Measurements from ENCODE around the gene IQCE. TPM values are rescaled to one million over a fixed set of nuclear protein-coding genes. Genes with fewer than 3 reads are reported as not detected.

The IQCE gene
- polyA plus RNA-seq, 1 donor from 2014 or later, result 21.2 TPM

DNA sequence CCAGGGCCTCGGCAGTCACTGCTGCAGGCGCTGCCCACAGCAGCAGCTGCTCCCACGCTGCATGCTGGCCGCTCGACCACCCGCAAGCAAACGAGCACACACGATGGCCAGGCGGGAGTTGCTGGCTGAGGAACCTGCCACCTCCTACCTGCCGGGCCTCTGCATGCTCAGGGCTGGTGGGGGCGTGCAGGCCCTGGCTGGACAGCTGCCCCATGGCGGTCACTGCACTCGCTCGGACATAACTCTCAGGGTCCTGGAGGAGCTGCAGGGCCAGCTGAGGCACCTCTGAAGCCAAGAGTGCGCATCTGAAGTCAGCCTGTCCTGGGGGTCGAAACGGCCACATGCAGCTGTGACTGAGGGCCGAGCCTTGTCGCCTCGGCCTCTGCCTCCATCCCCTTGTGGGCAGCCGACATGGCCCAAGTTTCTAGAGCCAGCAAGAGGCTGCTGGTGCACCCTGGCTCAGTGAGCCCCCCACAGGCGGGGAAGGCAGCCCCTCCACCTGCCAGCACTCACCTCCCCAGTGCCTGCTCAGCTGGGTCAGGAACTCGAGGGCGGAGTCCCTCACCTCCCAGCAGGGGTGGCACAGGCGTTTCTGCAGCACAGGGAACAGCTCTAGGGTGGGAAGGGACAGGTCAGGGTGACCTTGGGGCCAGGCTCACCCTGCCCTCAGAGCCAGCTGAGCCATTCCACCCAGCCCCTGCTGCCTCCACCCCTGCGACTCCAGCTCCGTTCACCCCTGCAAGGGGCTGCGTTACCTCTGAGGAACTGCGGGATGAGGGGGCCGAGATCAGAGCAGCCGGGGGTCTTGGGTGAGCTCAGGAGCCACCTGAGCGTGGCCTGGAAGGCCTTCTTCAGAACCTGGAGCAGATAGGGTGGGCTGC lies 19.5 kb upstream of the IQCE start:
- no peaks in the 10 kb centered on the region for H3K9me3 ChIP-seq (ENCODE audit: low read length)
- no peak overlapping the region for H3K4me2 ChIP-seq (ENCODE audit: low read length)
- H3K9me2 ChIP-seq (ENCODE audit: insufficient read depth, low read length), result no peaks in the 10 kb centered on the region
- no peaks in the 10 kb centered on the region for H3K27me3 ChIP-seq (ENCODE audit: insufficient read depth, low read depth, low read length)
- no peak overlapping the region for H3K27ac ChIP-seq (ENCODE audit: low read length)
- no peaks in the 10 kb centered on the region for H3K36me3 ChIP-seq (ENCODE audit: insufficient read depth, low read length)
- no peaks in the 10 kb centered on the region for H4K20me1 ChIP-seq (ENCODE audit: insufficient read depth)
- H3F3A ChIP-seq (ENCODE audit: insufficient read depth, low read length, poor library complexity, severe bottlenecking), result no peaks in the 10 kb centered on the region
- no peak overlapping the region for H3K4me3 ChIP-seq (ENCODE audit: low read length)
- no peak overlapping the region for H3K9ac ChIP-seq (ENCODE audit: low read length)
- H2AFZ ChIP-seq (ENCODE audit: low read depth, low read length), result no peak overlapping the region
- no peaks in the 10 kb centered on the region for H3K79me2 ChIP-seq (replicated peaks; ENCODE audit: insufficient read depth, low read length)
- TF ChIP-seq EZH2 (IDR thresholded peaks at IDR 0.05; ENCODE audit: borderline replicate concordance, insufficient read depth, low read length, poor library complexity, severe bottlenecking) (no peak), MXI1 (conservative IDR thresholded peaks at IDR 0.05; ENCODE audit: poor library complexity, severe bottlenecking) (no peak), CTCF (IDR thresholded peaks at IDR 0.05; ENCODE audit: poor library complexity, severe bottlenecking) (no peak), SMC3 (conservative IDR thresholded peaks at IDR 0.05; ENCODE audit: poor library complexity) (no peak), EP300 (conservative IDR thresholded peaks at IDR 0.05; ENCODE audit: poor library complexity, severe bottlenecking) (no peak), RAD21 (conservative IDR thresholded peaks at IDR 0.05) (no peak), POLR2AphosphoS5 (IDR thresholded peaks at IDR 0.05) (no peak), TAF1 (IDR thresholded peaks at IDR 0.05; ENCODE audit: low read depth) (no peak)
- TF ChIP-seq, protein P1, sequence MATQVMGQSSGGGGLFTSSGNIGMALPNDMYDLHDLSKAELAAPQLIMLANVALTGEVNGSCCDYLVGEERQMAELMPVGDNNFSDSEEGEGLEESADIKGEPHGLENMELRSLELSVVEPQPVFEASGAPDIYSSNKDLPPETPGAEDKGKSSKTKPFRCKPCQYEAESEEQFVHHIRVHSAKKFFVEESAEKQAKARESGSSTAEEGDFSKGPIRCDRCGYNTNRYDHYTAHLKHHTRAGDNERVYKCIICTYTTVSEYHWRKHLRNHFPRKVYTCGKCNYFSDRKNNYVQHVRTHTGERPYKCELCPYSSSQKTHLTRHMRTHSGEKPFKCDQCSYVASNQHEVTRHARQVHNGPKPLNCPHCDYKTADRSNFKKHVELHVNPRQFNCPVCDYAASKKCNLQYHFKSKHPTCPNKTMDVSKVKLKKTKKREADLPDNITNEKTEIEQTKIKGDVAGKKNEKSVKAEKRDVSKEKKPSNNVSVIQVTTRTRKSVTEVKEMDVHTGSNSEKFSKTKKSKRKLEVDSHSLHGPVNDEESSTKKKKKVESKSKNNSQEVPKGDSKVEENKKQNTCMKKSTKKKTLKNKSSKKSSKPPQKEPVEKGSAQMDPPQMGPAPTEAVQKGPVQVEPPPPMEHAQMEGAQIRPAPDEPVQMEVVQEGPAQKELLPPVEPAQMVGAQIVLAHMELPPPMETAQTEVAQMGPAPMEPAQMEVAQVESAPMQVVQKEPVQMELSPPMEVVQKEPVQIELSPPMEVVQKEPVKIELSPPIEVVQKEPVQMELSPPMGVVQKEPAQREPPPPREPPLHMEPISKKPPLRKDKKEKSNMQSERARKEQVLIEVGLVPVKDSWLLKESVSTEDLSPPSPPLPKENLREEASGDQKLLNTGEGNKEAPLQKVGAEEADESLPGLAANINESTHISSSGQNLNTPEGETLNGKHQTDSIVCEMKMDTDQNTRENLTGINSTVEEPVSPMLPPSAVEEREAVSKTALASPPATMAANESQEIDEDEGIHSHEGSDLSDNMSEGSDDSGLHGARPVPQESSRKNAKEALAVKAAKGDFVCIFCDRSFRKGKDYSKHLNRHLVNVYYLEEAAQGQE (IDR thresholded peaks at IDR 0.05; ENCODE audit: borderline replicate concordance), result no peak

- H3K79me2 ChIP-seq (replicated peaks; ENCODE audit: insufficient read depth, low read length), result no peaks in the 10 kb centered on the region
- H2AFZ ChIP-seq (ENCODE audit: low read depth, low read length), result no peak overlapping the region
- H3F3A ChIP-seq (ENCODE audit: insufficient read depth, low read length, poor library complexity, severe bottlenecking), result no peaks in the 10 kb centered on the region
- H3K4me2 ChIP-seq (ENCODE audit: low read length), result no peak overlapping the region
- no peaks in the 10 kb centered on the region for H3K9me2 ChIP-seq (ENCODE audit: insufficient read depth, low read length)
- no peak overlapping the region for H3K27ac ChIP-seq (ENCODE audit: low read length)
- H3K27me3 ChIP-seq (ENCODE audit: insufficient read depth, low read depth, low read length), result no peaks in the 10 kb centered on the region
- TF ChIP-seq EP300 (conservative IDR thresholded peaks at IDR 0.05; ENCODE audit: poor library complexity, severe bottlenecking), result no peak
- TF ChIP-seq EZH2 (IDR thresholded peaks at IDR 0.05; ENCODE audit: borderline replicate concordance, insufficient read depth, low read length, poor library complexity, severe bottlenecking), result no peak
- no peak overlapping the region for H3K4me3 ChIP-seq (ENCODE audit: low read length)
- H4K20me1 ChIP-seq (ENCODE audit: insufficient read depth), result no peaks in the 10 kb centered on the region
- H3K9me3 ChIP-seq (ENCODE audit: low read length), result no peaks in the 10 kb centered on the region
- H3K9ac ChIP-seq (ENCODE audit: low read length), result no peak overlapping the region
- H3K36me3 ChIP-seq (ENCODE audit: insufficient read depth, low read length), result no peaks in the 10 kb centered on the region
These were observed 18.6 kb upstream of the IQCE start for GRCh38 chr7:2540133-2540532.

All from neural cell (in vitro differentiated cells).